Activated CD4-positive, alpha-beta T cell treated with anti-CD3 and anti-CD28 coated beads for 48 hours (primary cell): ENCODE results near the gene EP300.
"Not testable (repeated sequence)": the region's sequence is repeated elsewhere in the genome, so short reads cannot be mapped to it uniquely, and the experiment has no call there.

Experiments used
- DNase-seq: peaks from one replicate; pipeline ENCODE4 v3.0.0-alpha.2; 2020

EP300 gene

GRCh38 chr22:41091132-41092022, 1.0 kb upstream of the EP300 start:
- peak; percentile 100 for DNase-seq

GRCh38 chr22:41092847-41093411, 537 bp downstream of the EP300 start:
- peak; percentile 37 for DNase-seq

DNA sequence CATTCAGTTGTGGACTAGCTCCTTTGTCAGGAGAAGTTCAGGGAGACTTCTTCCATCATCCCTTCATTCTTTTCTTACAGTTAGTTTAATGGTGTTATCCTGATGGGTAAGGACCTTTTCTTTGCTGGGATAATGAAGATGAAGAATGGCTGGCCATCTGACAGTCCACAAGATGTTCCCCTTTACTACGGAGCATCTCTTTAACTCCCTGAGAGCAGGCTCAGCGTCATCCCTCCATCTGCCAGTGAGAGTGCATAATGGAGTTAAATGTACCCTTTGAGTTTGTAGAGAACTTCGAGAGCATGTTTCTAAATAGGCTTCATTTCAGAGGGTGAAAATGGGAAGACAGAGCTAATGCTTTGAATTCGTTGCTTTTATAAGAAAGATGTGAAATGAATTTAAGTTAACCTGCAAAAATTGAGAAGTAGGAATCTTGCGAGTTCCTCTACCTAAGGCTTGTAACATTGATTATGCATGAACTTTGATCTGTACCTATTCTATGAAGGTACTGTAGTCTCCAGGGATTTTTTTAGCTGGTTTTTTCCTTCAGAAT, 1.7 kb downstream of the EP300 start:
- DNase-seq: peak; percentile 33

DNA sequence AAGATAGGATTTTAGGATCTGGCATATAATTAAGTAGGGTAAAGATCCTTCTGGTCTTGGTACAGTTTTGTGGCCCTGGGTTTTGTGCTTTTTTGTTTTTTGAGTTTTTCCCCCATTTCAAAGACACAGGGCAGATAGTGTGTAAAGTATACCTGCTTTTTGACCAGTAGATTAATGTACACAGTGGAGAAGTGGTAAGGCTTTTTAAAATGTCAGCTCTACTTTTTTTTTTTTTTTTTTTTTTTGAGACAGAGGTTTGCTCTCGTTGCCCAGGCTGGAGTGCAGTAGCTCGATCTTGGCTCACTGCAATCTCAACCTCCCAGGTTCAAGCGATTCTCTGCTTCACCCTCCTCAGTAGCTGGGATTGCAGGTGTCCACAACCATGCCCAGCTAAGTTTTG, 4.0 kb downstream of the EP300 start:
- no peak for DNase-seq

DNA sequence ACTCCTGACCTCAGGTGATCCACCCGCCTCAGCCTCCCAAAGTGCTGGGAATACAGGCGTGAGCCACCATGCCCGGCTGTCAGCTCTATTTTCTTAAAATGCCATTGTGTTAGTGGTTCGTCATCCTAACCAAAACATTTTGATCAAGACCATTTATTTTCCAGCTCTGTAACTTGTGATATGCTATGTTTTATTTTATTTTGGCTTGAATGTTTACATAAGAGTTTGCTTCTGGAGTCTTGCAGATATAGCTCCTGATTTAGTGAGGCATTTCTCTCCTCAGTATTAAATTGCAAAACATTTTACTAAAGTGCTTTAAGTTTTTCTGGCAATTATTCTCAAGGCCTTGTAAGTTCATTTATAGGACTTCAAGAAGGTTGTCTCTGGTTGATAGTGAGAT, 4.4 kb downstream of the EP300 start:
- no peak for DNase-seq

DNA sequence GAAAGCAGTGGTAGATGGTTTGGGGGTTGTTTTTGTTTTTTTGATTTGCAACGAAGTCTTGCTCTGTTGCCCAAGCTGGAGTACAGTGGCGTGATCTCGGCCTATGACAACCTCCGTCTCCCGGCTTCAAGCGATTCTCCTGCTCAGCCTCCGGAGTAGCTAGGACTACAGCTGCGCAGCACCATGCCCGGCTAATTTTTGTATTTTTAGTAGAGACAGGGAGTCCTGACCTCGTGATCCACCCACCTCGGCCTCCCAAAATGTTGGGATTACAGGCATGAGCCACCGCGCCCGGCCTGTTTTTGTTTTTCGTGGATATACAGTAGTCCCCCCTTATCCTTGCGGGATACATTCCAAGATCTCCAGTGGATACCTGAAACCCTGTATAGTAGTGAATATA, 6.6 kb downstream of the EP300 start:
- no peak for DNase-seq

- DNase-seq: no peak
Measured at GRCh38 chr22:41106122-41106968, 14.0 kb downstream of the EP300 start.

DNA sequence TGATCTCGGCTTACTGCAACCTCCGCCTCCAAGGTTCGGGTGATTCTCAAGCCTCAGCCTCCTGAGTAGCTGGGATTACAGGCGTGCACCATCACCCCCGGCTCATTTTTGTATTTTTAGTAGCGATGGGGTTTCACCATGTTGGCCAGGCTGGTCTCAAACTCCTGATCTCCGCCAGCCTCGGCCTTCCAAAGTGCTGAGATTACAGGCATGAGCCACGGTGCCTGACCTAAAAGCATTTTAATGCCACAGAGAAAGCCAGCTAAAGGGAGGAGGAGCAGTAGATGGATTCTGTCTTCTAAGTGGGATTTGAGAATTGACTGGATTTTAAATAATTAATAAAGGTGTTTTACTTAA, 14.6 kb downstream of the EP300 start:
- not testable (repeated sequence) for DNase-seq

- DNase-seq: no peak
Measured at GRCh38 chr22:41110968-41111367, 18.6 kb downstream of the EP300 start.

GRCh38 chr22:41116342-41116741, 23.9 kb downstream of the EP300 start:
- no peak for DNase-seq

DNA sequence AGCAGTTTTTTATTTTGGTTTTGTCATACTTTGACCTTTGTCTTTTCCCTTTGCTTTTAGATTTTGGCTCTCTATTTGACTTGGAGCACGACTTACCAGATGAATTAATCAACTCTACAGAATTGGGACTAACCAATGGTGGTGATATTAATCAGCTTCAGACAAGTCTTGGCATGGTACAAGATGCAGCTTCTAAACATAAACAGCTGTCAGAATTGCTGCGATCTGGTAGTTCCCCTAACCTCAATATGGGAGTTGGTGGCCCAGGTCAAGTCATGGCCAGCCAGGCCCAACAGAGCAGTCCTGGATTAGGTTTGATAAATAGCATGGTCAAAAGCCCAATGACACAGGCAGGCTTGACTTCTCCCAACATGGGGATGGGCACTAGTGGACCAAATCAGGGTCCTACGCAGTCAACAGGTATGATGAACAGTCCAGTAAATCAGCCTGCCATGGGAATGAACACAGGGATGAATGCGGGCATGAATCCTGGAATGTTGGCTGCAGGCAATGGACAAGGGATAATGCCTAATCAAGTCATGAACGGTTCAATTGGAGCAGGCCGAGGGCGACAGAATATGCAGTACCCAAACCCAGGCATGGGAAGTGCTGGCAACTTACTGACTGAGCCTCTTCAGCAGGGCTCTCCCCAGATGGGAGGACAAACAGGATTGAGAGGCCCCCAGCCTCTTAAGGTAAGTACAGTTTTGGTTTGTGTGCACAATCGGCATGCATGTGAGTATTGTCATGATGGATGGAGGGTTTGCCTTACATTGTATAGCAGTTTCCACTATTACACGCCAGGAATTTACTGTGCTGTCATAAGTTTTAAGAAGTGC, 25.0 kb downstream of the EP300 start:
- DNase-seq: no peak

GRCh38 chr22:41123151-41123550, 30.8 kb downstream of the EP300 start:
- no peak for DNase-seq

DNA sequence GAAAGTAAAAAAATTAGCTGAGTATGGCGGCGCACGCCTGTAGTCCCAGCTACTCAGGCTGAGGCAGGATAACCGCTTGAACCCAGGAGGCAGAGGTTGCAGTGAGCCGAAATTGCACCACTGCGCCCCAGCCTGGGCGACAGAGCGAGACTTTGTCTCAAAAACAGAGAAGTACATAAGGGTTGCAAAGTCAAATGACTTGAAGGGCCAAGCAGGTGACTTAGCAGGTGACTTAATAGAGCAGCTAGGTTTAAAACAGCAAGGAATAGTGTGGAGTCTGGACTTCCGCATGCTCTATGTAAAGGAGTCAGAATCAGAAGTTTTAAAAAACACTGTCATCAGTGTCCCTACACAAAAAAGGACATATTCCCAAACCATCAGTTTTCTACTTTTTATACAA, 31.7 kb downstream of the EP300 start:
- no peak for DNase-seq

- DNase-seq: no peak
Measured at GRCh38 chr22:41127451-41127850, 35.1 kb downstream of the EP300 start.

DNA sequence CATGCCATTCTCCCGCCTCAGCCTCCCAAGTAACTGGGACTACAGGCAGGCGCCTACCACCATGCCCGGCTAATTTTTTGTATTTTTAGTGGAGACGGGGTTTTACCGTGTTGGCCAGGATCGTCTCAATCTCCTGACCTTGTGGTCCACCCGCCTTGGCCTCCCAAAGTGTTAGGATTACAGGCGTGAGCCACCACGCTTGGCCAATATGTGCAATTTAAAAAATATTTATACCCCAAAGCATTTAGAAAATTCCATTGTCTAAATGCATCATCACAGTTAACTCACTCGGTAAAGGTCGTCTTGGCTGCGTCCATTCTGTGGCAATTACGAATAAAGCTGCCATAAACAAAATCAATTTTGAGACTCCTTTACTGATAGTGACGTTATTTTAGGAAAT, 36.2 kb downstream of the EP300 start:
- no peak for DNase-seq

DNA sequence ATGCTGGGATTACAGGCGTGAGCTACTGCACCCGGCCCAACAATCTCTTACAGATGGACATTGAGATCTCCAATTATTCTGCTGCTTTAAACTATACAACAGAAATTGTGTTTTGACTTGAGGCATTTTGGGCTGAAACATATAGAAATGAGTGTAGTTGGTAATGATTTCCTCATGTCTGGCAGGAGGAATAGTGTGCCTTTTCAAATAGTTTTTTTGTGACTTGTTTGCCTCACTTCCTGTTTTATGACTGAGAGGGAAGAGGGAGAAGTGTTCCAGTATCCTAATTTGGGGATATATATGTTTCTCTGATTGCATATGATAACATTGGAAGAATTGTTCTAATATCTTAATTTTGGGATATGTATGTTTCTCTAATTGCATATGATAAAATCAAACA, 40.2 kb downstream of the EP300 start:
- DNase-seq: no peak

DNA sequence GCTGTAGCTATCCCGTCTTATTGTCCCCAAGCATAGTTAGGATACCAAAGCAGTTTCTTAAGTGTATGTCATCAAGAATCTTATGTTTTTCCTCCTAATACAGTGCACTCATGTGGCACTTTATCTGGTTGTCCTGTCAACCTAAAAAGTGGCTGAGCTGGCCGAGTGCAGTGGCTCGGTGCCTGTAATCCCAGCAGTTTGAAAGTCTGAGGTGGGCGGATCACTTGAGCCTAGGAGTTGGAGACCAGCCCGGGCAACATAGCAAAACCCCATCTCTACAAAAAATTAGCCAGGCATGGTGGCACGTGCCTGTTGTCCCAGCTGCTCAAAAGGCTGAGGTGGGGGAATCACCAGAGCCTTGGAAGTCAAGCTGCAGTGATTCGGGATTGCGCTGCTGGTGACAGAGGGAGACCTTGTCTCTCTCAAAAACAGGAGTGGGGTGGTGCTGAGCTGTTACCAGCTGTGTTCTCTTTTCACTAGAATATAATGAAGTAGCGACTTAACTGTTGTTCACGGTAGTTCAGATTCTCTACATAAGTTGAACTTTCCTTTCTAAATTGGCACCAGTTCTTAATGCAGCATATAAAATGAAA, 48.1 kb downstream of the EP300 start:
- no peak for DNase-seq

GRCh38 chr22:41145921-41146320, 53.5 kb downstream of the EP300 start:
- DNase-seq: not testable (repeated sequence)

DNA sequence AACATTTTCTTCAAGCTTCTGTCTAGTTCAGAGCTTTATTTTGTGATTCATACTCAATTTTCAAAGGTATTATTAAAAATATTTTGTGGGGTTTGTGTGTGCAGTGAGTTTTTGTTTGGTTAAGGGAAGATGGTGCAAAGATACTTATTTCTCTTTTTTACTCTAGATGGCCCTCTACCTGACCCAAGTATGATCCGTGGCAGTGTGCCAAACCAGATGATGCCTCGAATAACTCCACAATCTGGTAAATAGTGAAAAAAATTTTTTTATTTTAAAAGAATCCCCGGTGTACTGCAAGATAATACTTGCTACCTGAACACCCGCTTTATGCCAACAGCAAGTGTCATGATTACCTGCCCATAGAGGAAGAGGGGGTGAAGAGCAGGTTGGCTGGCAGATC, 54.2 kb downstream of the EP300 start:
- no peak for DNase-seq

DNA sequence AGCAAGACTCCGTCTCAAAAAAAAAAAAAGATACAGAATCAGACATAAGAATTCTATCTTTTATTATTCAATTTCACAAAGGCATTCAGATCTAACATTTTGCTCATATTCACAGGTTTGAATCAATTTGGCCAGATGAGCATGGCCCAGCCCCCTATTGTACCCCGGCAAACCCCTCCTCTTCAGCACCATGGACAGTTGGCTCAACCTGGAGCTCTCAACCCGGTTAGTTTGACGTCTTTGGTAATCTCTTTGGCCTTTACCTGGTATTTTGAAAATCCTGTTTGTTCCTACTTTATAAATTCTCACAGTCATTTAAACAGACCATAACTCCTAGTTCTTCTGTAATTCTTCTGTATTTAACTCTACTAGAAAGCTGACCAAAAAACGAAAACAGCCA, 55.3 kb downstream of the EP300 start:
- DNase-seq: no peak

DNA sequence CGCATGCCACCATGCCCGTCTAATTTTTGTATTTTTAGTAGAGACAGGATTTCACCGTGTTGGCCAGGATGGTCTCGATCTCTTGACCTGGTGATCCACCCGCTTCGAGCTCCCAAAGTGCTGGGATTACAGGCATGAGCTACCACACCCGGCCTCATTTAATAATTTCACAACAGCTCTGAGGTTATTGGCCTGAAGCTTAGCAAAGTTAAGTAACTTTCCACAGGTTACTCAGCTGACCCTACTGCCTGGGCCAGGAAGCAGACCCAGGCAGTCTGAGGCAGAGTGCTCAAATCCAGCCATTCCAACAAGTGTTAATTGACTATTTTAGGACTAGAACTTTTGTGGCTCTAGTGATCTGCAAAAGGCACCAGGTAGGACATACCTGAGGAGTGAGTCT, 60.5 kb downstream of the EP300 start:
- no peak for DNase-seq

DNA sequence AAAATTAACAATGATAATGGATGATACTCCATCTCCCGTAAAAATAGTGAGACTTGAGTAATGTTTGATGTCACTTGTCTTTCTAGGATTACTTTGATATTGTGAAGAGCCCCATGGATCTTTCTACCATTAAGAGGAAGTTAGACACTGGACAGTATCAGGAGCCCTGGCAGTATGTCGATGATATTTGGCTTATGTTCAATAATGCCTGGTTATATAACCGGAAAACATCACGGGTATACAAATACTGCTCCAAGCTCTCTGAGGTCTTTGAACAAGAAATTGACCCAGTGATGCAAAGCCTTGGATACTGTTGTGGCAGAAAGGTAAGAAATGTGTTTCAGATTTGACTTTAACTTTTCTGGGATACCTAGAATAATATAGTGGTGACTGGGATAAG, 64.7 kb downstream of the EP300 start:
- DNase-seq: no peak
